ENCODE measurements around the gene ARHGEF10L.

DNA sequence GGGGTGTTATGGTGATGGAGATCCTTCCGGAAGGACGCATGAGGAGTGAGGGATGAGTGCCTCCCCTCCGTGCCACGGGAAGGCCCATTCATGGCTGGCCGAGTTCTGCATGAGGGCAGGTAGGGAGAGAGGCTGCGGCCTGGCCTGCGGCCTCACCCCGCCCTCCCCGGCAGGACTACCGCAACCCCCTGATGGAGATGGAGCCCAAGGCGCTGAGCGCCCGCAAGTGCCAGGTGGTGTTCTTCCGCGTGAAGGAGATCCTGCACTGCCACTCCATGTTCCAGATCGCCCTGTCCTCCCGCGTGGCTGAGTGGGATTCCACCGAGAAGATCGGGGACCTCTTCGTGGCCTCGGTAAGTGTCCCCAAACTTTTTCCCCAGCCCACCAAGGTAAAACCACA lies 83.3 kb downstream of the ARHGEF10L start:
- TF ChIP-seq, protein P1, sequence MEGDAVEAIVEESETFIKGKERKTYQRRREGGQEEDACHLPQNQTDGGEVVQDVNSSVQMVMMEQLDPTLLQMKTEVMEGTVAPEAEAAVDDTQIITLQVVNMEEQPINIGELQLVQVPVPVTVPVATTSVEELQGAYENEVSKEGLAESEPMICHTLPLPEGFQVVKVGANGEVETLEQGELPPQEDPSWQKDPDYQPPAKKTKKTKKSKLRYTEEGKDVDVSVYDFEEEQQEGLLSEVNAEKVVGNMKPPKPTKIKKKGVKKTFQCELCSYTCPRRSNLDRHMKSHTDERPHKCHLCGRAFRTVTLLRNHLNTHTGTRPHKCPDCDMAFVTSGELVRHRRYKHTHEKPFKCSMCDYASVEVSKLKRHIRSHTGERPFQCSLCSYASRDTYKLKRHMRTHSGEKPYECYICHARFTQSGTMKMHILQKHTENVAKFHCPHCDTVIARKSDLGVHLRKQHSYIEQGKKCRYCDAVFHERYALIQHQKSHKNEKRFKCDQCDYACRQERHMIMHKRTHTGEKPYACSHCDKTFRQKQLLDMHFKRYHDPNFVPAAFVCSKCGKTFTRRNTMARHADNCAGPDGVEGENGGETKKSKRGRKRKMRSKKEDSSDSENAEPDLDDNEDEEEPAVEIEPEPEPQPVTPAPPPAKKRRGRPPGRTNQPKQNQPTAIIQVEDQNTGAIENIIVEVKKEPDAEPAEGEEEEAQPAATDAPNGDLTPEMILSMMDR (IDR thresholded peaks at IDR 0.05), result no peak
- no peak for TF ChIP-seq POLR2A (IDR thresholded peaks at IDR 0.05)

Data from vagina (tissue), 2 donors.